Stimulated activated CD4-positive, alpha-beta T cell treated with anti-CD3 and anti-CD28 coated beads, Interleukin-4, amount 100 ng/mL, for 4 hours (primary cell): Measurements from ENCODE around the gene PRICKLE1.

Experiments used
- DNase-seq, 2 experiments: peaks; one replicate each; pipeline ENCODE4 v3.0.0-alpha.2; 2020

Gene PRICKLE1

DNA sequence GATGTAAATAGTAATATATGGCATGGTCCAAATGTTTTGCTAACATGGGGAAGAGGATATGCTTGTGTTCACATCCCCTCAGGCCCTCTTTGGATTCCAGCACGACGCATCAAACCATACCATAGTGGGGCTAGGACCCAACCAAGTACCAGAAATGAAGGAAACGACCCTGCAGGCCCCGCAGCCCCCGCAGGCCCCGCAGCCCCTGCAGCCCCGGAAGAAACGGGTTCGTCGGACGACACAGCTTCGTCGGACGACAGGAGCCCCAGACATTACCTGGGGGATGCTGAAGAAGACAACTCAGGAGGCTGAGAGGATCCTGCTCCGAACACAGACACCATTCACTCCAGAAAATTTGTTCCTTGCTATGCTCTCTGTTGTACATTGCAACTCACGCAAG, 143.7 kb downstream of the PRICKLE1 start:
- no peak for DNase-seq

DNA sequence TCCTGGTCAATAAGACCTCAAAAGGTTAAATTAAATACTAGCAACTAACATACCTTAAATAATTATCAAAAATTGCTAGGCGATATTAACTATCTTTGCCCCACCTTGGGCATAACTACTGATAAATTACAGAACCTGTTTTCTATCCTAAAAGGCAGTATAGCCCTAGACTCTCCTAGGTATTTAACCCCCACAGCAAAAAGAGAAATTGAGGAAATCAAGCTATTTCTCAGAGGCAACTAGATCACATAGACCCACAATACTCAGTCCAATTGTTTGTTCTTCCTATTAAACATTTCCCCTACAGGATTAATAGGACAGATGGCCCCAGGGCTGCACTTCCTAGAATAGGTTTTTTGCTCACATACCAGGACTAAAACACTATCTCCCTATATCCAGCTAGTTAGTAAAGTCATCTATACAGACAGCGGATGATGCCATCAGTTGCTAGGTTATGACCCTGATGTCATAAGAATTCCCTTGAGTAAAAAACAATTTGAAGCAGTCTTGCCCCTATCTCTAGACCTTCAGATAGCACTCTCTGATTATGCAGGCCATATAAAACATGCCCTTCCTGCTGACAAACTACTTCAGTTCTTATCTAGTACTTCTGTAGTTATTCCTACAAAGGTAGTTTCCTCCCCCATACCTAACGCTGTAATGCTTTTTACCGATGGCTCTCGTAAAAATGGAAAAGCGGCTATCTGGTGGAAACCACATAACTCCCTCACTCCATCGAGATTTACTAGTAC, 145.2 kb downstream of the PRICKLE1 start:
- DNase-seq = no peak

DNA sequence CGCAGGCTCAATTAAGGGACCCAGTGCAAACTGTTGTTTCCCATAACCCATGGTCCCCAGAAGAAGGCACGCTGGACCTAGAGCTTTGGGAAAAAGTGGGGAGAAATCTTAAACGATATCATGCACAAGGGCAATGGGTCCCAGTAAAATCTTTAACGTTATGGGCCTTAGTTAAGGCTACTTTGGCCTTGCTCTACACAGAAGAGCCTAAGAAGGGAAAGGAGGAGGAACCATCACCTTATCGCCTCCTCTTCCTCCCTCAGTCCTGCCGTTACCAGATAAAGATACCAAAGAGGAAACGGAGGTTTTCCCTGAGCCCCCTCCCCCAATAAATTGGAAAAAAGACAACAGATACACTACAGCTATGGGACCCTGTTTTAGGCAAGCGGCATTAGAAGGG, 146.7 kb downstream of the PRICKLE1 start:
- DNase-seq = no peak

DNA sequence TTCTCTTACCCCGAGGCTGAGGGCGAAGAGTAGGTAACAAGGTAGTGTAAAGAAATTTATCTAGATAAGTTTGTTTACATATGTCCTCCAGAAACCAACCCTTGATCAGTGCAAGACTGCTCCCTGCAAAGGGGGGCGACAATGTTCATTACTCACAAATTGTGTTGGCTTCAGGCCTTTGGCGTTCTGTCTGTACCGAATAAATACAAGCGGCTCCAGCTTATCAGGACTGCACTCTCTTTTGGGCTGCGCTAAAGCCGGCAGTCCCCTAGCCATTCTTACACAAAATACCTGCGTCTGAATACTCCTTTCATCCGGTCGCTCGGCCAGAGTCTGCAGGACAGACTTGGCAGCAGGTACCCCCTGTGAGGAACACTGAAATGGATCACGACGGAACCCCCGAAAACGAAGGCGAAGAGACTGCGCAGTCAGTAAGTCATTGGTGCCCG, 147.2 kb downstream of the PRICKLE1 start:
- no peak for DNase-seq

DNA sequence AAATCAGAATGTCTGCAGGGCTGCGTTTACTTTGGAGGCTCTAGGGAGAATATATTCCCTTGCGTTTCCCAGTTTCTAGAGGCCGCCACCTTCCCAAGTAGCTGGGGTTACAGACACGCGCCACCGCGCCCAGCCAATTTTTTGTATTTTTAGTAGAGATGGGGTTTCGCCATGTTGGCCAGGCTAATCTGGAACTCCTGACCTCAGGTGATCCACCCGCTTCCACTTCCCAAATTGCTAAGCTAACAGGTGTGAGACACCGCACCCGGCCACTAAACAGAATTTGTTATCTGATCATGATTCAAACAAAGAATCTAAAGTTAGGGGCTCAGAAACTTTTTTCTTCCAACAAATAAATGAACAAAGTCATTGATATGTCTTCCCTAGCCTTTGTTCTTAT, 148.9 kb downstream of the PRICKLE1 start:
- no peak for DNase-seq

DNA sequence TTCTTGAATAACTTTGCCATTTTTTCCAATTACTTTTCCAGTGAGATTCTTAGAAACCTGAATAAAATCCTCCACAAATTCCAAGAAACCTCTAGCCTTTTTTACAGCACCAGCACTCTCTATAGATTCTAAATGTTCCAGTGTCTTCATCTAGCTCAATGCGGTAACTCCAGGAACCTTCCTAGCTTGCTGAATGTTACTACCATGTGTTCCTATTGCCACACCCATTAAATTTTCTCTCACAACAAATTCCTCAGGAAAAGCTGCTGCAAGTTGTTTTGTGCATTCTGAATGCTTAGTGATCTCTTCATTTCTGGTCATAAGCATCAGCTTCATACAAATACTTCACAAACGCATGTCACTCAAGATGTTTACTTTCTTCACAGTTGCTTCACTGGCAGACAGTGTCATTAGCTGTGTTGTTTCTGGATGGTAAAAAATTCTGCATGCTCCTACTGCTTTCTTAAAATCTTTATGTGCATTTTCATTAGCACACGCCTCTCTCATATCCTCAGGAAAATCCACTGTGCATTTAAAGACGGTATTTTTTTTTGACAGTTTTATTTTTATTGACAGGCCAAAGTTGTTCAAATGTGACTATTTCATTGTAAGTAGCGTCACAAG, 156.9 kb downstream of the PRICKLE1 start:
- DNase-seq = no peak

DNA sequence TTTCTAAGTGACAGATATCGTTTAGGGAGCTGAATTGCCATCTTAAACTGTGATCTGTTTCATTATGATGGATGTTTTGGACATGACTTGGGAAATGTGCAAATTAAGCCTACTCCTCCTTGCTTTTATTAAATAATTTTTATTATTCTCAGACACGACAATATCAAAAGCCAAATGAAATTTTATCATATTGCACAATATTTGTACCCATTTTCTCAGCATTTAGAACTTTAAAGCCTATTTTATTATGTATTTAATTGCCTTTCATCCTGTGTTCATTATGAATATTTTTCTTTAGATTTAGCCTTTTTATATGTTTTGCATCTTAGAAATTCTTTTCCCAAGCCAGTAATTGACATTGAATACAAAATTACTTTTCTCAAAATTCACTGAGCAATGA, 160.7 kb downstream of the PRICKLE1 start:
- no peak for DNase-seq

DNA sequence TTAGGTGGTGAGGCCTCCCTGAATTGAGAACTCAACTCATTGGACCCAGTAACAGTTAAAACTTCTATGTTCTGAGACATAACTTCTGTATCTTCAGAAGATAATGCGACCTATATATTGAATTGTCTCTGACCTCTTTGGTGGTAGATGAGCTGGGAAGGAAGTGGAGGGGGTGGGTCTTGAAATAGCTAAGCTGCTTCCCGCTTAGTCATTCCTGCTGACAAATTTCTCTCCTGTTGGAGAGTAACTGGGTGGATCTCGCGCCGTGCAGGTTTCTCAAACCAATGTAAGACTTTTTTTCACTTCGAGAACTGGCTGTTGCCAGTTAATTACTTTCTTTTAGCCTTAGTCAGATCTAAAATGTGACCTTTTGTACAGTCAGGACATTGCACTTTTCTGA, 162.8 kb downstream of the PRICKLE1 start:
- no peak for DNase-seq

DNA sequence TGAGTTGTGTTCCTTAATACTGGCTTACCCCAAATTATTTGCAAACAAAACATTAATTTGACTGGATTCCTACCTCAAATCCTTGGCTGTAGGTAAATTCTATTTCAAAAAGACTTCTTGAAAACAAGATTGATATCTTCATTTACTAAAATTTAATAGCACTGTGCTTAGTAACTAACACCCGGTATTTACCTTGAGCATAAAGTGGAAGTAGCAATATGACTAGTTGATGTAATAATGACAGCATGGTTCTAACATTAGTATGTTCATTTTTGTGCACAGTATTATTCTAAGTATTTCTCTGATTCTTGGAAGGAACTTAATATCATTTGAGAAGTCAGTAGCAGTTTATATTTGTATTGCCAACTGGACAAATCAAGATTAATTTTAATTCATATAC, 166.8 kb downstream of the PRICKLE1 start:
- no peak for DNase-seq

DNA sequence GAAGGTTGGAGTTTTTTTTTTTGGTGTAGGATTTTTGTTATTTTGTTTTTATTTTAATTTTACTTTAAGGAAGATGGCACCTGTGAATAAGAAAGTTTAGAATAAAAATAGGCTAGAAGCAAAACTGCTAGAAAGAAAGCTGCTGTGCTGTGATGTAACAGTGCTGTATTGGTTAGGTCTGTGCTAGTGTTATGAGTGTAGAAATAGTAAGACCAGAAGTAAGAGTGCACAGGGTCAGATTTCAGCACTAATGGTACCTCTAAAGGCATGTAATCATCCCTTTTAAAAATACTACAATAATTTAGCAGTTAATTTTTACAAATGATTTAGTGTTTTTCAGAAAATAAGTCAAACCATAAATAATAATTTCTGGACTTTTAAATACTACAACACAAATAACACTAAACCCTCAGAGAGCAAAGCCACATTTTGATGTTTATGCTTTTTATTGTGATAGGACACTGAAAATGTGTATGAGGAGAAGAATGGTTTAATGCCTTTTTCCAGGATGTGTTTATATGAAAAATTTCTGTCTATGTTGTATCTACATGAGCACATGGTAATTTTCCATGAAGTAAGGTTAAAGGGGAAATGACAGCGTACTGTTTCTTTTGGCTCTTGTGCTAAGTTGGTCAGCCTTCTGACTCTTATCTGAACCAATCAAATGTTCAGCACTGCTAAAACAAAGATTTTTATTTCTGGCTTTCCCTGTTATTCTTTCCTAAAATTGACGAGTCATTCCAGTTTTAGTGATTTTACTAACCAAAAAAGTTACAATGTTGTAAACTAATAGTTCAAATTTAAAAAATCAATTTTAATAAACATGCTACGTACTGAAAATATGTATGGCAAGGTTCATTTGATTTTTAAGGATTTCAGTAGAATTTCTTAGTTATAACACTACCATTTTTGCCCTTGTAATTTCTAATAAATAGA, 167.4 kb downstream of the PRICKLE1 start:
- no peak for DNase-seq

DNA sequence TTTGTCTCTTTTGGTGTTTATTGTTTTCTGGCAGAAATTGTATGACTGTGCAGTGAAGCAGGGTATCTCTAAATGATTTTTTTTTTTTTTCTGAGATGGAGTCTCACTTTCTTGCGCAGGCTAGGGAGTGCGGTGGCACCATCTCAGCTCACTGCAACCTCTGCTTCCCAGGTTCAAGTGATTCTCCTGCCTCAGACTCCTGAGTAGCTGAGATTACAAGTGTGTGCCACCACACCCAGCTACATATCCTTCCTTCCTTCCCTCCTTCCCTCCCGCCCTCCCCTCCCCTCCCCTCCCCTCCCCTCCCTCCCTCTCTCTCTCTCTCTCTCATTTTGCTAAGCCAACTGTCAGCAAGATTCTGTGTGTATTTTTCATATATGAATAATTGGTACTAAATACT, 169.2 kb downstream of the PRICKLE1 start:
- DNase-seq = no peak

DNA sequence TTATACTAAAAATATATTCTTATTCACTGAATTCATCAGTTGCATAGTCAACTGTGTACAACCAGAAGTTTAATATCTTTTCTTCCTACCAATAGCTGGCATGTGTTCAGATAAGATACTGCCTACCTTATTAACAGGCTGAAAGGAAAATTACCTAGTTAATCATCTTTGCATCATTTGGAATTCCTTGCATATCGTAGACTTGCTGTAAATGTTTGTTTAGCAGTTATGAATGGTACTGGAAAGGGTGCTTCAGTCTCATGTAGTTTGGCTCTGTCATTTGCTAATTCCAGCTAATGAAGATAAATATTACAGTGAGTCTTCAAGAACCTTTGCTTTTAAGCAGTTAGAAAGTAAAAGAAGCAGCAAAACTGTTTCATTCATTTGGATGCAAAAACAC, 179.2 kb downstream of the PRICKLE1 start:
- no peak for DNase-seq

DNA sequence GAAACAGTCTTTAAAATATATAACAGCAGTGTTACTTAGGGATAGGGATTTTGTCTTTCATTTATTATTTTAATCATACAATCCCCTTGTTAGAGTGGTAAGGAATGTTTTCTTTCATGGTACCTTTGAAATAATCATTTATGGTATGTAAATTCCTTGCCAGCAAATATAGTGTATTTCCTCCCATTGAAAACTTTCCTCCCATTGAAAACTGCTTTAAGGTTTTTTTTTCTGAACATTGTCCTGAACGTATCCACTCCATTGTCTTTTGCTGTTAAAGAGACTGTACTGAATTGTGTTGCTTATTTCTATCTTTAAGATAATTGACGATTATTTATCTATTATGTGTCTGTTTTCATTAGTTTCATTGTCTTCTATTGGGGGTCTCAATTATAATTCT, 180.1 kb downstream of the PRICKLE1 start:
- DNase-seq = no peak

DNA sequence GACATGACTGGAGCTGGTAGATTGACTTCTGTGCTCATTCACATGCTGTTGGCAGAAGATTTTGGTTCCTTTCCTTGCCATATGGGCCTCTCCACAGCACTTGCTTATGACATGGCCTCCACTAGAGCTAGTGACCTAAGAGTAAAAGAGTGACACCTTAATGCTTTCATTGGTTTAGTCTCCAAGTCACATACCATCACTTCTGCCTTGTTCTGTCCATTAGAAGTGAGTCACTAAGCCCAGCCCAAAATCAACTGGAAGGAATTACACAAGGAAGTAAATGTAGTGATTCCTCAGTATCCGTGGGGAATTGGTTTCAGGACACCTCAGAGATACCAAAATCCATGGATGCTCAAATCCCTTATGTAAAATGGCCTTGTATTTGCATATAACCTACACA, 182.2 kb downstream of the PRICKLE1 start:
- no peak for DNase-seq
